ENCODE data around the gene COBL.

COBL gene

DNA sequence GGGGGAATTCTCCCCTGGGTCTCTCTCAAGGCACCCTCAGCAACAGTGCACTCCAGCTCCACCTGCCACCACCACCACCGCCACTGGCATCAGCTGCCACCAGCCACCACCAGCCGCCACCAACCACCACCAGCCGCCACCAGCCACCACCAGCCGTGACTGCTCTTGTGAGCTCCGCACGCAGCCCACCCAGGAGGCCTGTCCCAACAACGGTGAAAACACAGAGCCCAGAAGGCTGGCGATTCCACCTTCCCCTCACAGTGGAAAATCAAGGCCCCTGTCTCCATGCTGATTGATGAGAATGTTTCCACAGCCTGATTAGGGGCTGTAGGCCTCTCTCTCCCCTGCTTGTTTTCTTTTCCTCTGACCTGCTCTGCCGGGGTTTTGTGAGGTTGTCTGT, 41.1 kb downstream of the COBL start:
- DNase-seq: peak in 7 of 14 donors; percentile 35 to 67 (median 50)

- DNase-seq: no peak
Observed at GRCh38 chr7:51274955-51275354, 41.7 kb downstream of the COBL start.

GRCh38 chr7:51274001-51274400, 42.6 kb downstream of the COBL start:
- no peak for DNase-seq

DNA sequence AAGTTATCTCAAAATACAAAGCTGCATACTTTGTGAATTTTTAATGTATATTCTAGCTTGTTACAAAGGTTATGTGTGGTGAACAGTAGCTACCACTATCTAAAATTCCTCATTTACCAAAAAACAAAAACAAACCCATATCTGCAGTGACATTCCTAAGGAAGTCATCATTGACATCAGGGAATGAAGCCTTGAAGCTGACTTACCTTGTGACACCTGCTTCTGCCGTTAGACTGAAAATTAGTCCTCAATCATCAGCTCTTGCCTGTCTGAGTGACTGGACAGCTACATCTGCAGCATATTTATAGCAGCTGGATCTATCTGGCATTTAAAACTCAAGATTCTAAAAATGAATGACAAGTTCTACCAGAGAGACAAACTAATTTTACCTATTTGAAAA, 43.2 kb downstream of the COBL start:
- DNase-seq: no peak

GRCh38 chr7:51270965-51271364, 45.6 kb downstream of the COBL start:
- no peak for DNase-seq

- no peak for DNase-seq
Observed at GRCh38 chr7:51269911-51270310, 46.7 kb downstream of the COBL start.

- no peak for DNase-seq
Observed at GRCh38 chr7:51269321-51269720, 47.3 kb downstream of the COBL start.

DNA sequence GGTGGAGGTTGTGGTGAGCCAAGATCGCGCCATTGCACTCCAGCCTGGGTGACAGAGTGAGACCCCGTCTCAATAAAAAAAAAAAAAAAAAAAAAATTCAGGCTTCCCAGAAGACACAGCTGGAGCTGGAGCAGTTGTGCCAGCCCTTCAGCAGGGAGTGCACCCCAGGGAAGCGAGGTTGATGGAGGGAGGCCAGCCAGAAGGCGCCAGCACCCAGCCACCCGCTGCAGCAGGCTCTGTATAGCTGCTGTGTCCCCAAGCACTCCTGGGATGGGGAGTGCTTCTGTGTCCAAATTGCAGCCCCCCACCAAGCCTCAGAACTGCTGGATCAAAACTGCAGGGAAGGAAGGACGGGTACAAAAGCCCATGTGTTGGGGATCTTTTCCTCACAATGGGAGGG, 47.8 kb downstream of the COBL start:
- no peak for DNase-seq

- no peak for DNase-seq
Observed at GRCh38 chr7:51267169-51267568, 49.4 kb downstream of the COBL start.

DNA sequence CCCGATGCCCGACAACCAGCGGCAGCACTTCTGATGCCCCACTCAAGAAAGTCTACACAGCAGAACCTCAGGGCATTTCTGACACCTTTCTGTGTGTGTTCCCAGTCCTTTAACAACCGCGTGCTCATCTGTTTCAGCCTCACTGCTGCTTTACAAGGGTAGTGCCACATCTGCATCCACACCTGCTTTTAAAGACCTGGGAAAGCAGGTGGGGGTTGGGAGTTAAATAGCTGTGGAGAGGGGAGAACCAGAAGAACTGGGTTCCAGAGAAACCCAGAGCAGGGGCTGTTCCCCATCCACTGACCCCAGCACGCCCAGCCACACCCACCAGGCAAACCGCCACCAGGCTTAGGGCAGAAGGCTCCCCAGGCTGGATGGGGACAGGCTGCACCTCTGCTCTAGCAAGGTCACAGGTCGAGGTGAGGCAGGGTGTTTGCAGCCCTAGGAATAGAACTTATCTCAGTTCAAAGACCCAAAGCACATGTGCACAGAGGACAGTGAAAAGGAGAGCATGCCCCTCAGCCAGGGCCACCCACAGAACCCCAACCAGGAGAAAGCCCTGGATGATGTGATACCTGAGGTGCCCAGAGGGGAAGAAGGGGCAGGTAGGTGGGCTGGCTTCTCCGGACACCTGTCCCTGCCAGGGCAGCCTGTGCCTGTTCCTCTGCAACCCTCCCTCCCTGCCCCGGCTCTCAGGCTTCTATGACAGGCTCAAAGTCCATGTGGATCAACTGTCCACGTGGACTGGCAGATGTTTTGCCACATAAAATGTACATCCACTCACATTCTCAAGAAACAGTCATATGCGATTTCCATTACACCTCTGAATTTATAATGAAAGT, 51.3 kb downstream of the COBL start:
- no peak for DNase-seq

DNA sequence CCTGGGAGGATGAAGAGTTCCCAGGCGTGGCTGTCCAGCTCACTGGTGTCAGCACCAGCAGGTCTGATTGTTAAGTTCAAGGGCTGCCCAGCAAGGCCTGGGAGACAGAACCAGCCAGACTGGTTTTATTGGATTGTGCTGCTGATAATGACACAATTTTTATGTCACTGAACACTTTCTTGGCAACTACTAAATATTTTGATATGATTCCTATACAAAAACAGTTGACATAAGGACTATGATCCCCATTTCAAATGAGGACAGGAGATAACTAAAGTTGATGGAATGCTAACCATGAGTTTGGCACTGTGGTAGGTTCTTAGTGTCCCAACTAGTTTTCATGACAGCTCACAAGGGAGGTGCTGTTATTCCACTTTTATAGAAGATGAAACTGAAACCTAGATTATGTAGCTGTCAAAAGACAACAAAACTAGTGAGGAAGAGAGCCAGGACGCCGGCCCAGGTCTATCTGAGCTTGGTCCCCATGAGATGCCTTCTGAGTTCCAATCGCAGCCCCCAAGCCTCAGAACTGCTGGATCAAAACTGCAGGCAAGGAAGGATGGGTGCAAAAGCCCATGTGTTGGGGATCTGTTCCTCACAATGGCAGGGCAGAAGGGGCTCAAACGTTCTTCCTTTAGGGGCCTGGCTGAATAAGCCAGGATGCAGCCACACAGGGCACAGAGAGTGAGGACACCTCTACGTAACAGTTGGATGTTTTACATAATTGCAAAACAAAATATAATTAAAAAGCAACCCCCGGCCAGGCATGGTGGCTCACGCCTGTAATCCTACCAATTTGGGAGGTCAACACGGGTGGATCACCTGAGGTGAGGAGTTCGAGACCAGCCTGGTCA, 52.8 kb downstream of the COBL start:
- no peak for DNase-seq

GRCh38 chr7:51262796-51263531, 53.6 kb downstream of the COBL start:
- no peak for DNase-seq

DNA sequence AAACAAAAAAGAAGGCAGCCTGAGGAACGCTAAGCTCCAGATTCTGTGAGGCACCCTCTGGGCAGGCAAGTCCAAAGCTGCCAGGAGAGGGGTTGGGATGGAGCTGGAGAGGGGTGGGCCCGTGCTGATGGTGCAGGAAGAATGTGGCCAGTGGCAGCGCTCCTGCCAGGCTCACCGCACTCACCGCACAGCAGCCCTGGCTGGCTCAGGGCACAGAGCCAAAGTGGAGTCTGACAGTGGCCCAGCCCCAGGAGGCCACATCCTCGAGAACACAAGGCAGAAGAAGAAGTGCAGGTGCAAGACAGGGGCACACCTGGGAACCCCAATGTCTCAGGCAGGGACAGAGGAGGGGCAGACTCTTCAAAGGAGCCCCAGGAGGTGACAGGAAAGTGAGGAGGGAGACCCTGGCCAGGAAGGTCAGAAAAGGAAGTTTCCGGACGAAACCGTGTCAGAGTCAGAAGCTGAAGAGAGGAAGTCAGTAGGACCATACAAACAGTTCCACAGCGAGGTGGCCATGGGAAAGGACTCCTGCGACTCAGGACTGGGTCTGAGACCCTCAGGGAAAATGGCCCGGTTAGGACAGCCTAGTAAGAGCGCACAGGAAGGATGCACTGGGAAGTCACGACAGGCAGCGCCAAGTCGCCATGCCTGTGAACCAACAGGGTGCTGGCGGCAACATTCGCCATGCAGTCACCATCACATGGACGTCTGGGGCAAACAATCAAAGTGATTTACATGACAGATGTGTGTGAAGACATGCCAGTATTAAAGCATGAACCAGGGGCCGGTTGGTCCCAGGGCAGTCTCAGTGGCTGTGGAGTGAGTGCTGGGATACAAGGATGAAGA, 54.4 kb downstream of the COBL start:
- DNase-seq: peak in 1 of 14 donors; percentile 30

DNA sequence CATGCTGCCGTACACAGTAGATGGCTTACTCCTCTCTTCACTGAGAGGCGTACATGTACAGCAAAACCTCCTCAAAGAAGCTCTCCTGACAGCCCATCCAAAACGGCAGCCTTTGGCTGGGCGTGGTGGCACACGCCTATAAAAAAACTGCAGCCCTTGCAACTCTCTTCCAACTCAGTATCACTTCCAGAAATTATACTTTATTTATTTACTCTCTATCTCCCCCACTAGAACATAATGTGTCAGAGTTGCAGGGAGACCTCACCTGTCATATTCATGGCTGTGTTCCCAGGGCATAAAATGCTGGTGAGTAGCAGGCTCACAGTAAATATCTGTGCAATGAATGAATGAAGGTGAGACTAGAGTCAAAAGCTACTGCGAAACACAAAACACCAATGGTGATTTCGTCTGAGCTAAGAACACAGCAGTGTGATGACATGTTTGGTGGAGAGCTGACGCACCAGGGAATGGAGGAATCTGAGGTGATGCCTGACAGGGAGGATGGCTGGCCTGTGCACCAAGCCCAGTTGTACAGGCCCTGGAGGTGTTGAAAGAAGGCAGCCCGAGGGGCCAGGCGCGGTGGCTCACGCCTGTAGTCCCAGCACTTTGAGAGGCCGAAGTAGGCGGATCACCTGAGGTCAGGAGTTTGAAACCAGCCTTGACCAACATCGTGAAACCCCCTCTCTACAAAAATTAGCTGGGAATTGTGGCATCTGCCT, 55.3 kb downstream of the COBL start:
- no peak for DNase-seq

DNA sequence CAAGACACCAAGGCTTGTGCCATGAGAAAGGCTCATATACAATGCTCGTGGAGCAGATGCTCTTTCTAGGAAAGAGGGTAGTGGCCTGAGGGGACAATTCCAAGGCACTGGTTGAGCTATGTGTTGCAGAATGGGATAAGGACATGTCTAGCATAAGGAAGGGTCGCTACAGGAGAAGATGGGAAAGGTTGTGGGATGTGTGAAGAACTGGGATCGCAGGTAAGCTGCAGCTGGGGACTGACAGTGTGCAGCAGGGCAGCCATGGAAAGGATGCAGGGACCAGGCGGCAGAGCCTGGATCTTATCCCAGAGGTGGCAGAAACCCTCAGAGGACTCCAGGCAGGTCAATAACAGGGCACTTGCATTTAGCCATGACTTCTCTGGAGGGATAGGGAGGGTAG, 56.1 kb downstream of the COBL start:
- DNase-seq: no peak

GRCh38 chr7:51259766-51260165, 56.8 kb downstream of the COBL start:
- DNase-seq: no peak

GRCh38 chr7:51256916-51257315, 59.7 kb downstream of the COBL start:
- no peak for DNase-seq

- DNase-seq: peak in 11 of 14 donors; percentile 34 to 89 (median 61)
Observed at GRCh38 chr7:51256209-51256781, 60.3 kb downstream of the COBL start.

GRCh38 chr7:51255536-51256208, 60.9 kb downstream of the COBL start:
- DNase-seq: peak in 5 of 14 donors; percentile 49 to 64 (median 54)

- DNase-seq: no peak
Observed at GRCh38 chr7:51255036-51255435, 61.6 kb downstream of the COBL start.

Data from C1 segment of cervical spinal cord (tissue), 14 donors.